Keratinocyte (primary cell): ENCODE data around the gene GDF3. TPM values are rescaled to one million over a fixed set of nuclear protein-coding genes. Genes with fewer than 3 reads are reported as not detected.
A peak's percentile ranks its signal among the peaks of the same experiment; 100 is the strongest.

Experiments
- DNase-seq: peaks from one replicate; pipeline ENCODE4 v3.0.0-alpha.2; 2011; ENCODE audit warnings: low read depth, missing footprints, low spot score
- FAIRE-seq: peaks from 2 replicates; lab custom pipeline; 2011; peaks lifted over from hg19 to GRCh38; lab: Jason Lieb, UNC
- H2AFZ ChIP-seq: 2 replicates; pipeline ENCODE4 v1.6.0; 2012; ENCODE audit warnings: low read length, control low read depth, inconsistent platforms; ENCODE audit not compliant: control insufficient read depth
- H3K27ac ChIP-seq: 2 replicates; pipeline ENCODE4 v1.5.1; 2011; ENCODE audit warnings: low read length; ENCODE audit not compliant: control insufficient read depth, insufficient read depth
- H3K27me3 ChIP-seq: 3 replicates; pipeline ENCODE4 v1.6.0; 2011; ENCODE audit warnings: low read length; ENCODE audit not compliant: control insufficient read depth, insufficient read depth; ENCODE audit errors: extremely low read depth
- H3K36me3 ChIP-seq, 2 experiments: 2 replicates in 1 of 2; 3 replicates in 1 of 2; pipeline ENCODE4 v1.5.1; 2011; ENCODE audit warnings: low read length in 2 of 2, mild to moderate bottlenecking in 1 of 2; ENCODE audit not compliant: control insufficient read depth in 2 of 2, insufficient read depth in 2 of 2; ENCODE audit errors: extremely low read depth in 1 of 2
- H3K4me1 ChIP-seq: 3 replicates; pipeline ENCODE4 v1.5.1; 2011; ENCODE audit warnings: low read length; ENCODE audit not compliant: control insufficient read depth, insufficient read depth; ENCODE audit errors: extremely low read depth
- H3K4me2 ChIP-seq: 3 replicates; pipeline ENCODE4 v1.6.0; 2011; ENCODE audit warnings: low read depth, low read length; ENCODE audit not compliant: control insufficient read depth, insufficient read depth; ENCODE audit errors: extremely low read depth
- H3K4me3 ChIP-seq, 3 experiments: fragments of 200-600 bp in 1 of 3; sonication (generic) in 1 of 3; 2 replicates in 2 of 3; 3 replicates in 1 of 3; pipeline ENCODE4 v1.5.1; 2011 to 2016; ENCODE audit warnings: low read length in 3 of 3, mild to moderate bottlenecking in 3 of 3, control low read depth in 2 of 3, inconsistent platforms in 1 of 3, low read depth in 1 of 3, mixed read lengths in 1 of 3, mixed run types in 1 of 3, moderate library complexity in 1 of 3; ENCODE audit not compliant: control insufficient read depth in 2 of 3, insufficient read depth in 2 of 3; ENCODE audit errors: extremely low read depth in 1 of 3
- H3K79me2 ChIP-seq: 2 replicates; pipeline ENCODE4 v1.6.0; 2012; ENCODE audit warnings: low read length; ENCODE audit not compliant: control insufficient read depth, insufficient read depth
- H3K9ac ChIP-seq: 3 replicates; pipeline ENCODE4 v1.6.0; 2011; ENCODE audit warnings: low read length; ENCODE audit not compliant: control insufficient read depth, insufficient read depth; ENCODE audit errors: extremely low read depth
- H3K9me1 ChIP-seq: 3 replicates; pipeline ENCODE4 v1.6.0; 2011; ENCODE audit warnings: low read length; ENCODE audit not compliant: control insufficient read depth, insufficient read depth; ENCODE audit errors: extremely low read depth
- H3K9me3 ChIP-seq: 2 replicates; pipeline ENCODE4 v1.5.1; 2012; ENCODE audit warnings: low read depth, low read length; ENCODE audit not compliant: control insufficient read depth
- H4K20me1 ChIP-seq: 3 replicates; pipeline ENCODE4 v1.6.0; 2011; ENCODE audit warnings: low read length; ENCODE audit not compliant: control insufficient read depth, insufficient read depth; ENCODE audit errors: extremely low read depth
- EZH2 ChIP-seq: IDR thresholded peaks from one replicate; pipeline ENCODE4 v1.6.1; 2012; ENCODE audit warnings: inconsistent platforms, mild to moderate bottlenecking, low read length, moderate library complexity
- dilution Hi-C: fragments of 300-500 bp; cut with MboI; formaldehyde crosslinking; loops from one replicate; pipeline ENCODE4 v1.7.0; 2020; ENCODE audit warnings: low sequenced_read_pairs; ENCODE audit not compliant: extremely low pct_ligation_motif_present
- polyA plus RNA-seq, 5 experiments: library from polyadenylated mRNA; depleted of rRNA in 3 of 5; stranded (reverse) in 3 of 5; stranded (forward) in 1 of 5; unstranded in 1 of 5; fragments of >200 nt; gene quantifications; 1 replicate in 1 of 5; 2 replicates in 3 of 5; 3 replicates in 1 of 5; pipeline versions ENCODE4 v1.2.1 to v1.2.3, GENCODE V29; 2011 to 2012; ENCODE audit warnings: missing spikeins in 2 of 5, low read depth in 1 of 5, low replicate concordance in 1 of 5
- TF ChIP-seq, protein P1 (sequence below), 3 experiments: IDR thresholded peaks in 1 of 3; conservative IDR thresholded peaks in 1 of 3; optimal IDR thresholded peaks in 1 of 3; 2 replicates in 2 of 3; 3 replicates in 1 of 3; pipeline versions ENCODE3 to v1.5.1; 2011; ENCODE audit warnings: low read length in 3 of 3, mild to moderate bottlenecking in 3 of 3, moderate library complexity in 2 of 3, control low read depth in 1 of 3, inconsistent platforms in 1 of 3; ENCODE audit not compliant: insufficient read depth in 2 of 3; ENCODE audit errors: extremely low read depth in 1 of 3

GDF3 gene
- polyA plus RNA-seq, 1 donor (not counting 4 experiments of a cell fraction or from before 2014, with no cell fraction given): not detected

DNA sequence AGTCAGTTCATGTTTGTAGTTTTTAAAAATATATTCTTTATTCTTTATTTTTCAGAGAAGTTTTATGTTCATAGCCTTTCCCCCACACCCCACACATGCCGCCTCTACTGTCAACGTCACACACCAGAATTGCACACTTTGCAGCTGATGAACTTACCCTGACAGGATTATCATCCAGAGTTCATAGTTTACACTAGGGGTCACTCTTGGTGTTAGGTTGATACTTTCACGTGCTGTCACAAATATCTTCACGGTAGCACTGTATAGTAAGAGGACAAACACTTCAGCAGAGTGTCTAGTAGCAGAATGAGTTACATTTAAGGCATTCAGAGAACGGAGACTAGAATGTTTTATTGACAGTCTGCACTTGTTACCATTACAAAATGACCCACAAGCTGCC, 20.8 kb upstream of the GDF3 start:
- TF ChIP-seq, protein P1, sequence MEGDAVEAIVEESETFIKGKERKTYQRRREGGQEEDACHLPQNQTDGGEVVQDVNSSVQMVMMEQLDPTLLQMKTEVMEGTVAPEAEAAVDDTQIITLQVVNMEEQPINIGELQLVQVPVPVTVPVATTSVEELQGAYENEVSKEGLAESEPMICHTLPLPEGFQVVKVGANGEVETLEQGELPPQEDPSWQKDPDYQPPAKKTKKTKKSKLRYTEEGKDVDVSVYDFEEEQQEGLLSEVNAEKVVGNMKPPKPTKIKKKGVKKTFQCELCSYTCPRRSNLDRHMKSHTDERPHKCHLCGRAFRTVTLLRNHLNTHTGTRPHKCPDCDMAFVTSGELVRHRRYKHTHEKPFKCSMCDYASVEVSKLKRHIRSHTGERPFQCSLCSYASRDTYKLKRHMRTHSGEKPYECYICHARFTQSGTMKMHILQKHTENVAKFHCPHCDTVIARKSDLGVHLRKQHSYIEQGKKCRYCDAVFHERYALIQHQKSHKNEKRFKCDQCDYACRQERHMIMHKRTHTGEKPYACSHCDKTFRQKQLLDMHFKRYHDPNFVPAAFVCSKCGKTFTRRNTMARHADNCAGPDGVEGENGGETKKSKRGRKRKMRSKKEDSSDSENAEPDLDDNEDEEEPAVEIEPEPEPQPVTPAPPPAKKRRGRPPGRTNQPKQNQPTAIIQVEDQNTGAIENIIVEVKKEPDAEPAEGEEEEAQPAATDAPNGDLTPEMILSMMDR (optimal IDR thresholded peaks at IDR 0.05 in 1 of 3, IDR thresholded peaks at IDR 0.05 in 1 of 3, conservative IDR thresholded peaks at IDR 0.05 in 1 of 3; ENCODE audit: extremely low read depth in 1 of 3, insufficient read depth in 2 of 3, low read length in 3 of 3): peak in 1 of 3 experiments; percentile 28
- TF ChIP-seq EZH2: no peak
- no peaks in the 10 kb centered on the region for H3K36me3 ChIP-seq
- H3K9me1 ChIP-seq: no peaks in the 10 kb centered on the region
- dilution Hi-C loops: loop anchor here (5.0 kb wide), 1 partner anchor 86 kb away; no protein-coding TSS in a partner anchor
- H3K27me3 ChIP-seq: no peaks in the 10 kb centered on the region
- no peaks in the 10 kb centered on the region for H4K20me1 ChIP-seq
- no peaks in the 10 kb centered on the region for H3K9me3 ChIP-seq
- no peak overlapping the region for H3K4me2 ChIP-seq
- no peaks in the 10 kb centered on the region for H3K79me2 ChIP-seq
- H2AFZ ChIP-seq: no peak overlapping the region
- H3K27ac ChIP-seq: no peak overlapping the region
- H3K9ac ChIP-seq: no peak overlapping the region
- H3K4me3 ChIP-seq: no peak overlapping the region
- no peaks in the 10 kb centered on the region for H3K4me1 ChIP-seq
- no peak for DNase-seq
- FAIRE-seq: no peak

DNA sequence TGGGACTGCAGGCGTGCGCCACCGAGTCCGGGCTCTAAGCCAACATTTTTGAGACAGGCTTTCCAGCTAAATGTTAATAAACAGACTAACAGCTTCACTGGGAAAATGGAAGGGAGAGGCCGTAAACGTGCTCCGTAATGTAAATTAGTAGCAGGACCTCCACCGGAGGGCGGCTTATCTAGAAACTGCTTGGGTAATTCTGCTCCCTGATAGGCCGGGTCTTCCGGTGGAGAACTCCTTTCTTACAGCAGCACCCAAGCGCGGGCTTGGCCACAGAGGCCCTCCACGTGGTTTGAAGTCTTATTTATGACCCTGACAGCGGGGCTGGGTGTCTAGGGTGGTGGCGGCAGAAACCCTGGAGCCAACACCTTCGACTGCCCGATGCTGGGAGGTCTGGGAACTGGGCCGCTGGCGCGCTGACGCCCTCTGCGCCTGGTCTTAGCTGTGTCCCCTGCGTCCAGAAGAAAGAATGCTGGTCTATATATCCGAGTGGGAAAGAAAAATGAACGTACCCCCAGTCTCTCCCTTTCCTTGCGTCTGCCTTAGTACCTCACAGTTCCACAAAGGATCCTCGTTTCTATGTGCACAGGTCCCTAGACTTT, 17.4 kb upstream of the GDF3 start:
- H3K9me3 ChIP-seq: no peaks in the 10 kb centered on the region
- TF ChIP-seq, protein P1 (optimal IDR thresholded peaks at IDR 0.05 in 1 of 3, IDR thresholded peaks at IDR 0.05 in 1 of 3, conservative IDR thresholded peaks at IDR 0.05 in 1 of 3; ENCODE audit: extremely low read depth in 1 of 3, insufficient read depth in 2 of 3, low read length in 3 of 3): no peak
- no peak for TF ChIP-seq EZH2
- H4K20me1 ChIP-seq: no peaks in the 10 kb centered on the region
- no peaks in the 10 kb centered on the region for H3K9me1 ChIP-seq
- no peak overlapping the region for H3K9ac ChIP-seq
- dilution Hi-C loops: no loop called here
- no peak overlapping the region for H3K4me2 ChIP-seq
- DNase-seq (no peak), FAIRE-seq (no peak)
- no peaks in the 10 kb centered on the region for H3K4me1 ChIP-seq
- no peaks in the 10 kb centered on the region for H3K36me3 ChIP-seq
- H2AFZ ChIP-seq: no peak overlapping the region
- H3K4me3 ChIP-seq: no peak overlapping the region
- no peaks in the 10 kb centered on the region for H3K27me3 ChIP-seq
- H3K27ac ChIP-seq: no peak overlapping the region
- H3K79me2 ChIP-seq: no peaks in the 10 kb centered on the region
